ENCODE measurements around the gene TBR1.

TBR1 gene

GRCh38 chr2:161381546-161381945, 34.6 kb upstream of the TBR1 start:
- no peak overlapping the region for H3K4me3 ChIP-seq (ENCODE audit: insufficient read depth in 1 of 2, low read depth in 1 of 2, low read length in 2 of 2)
- DNase-seq: no peak
- H4K91ac ChIP-seq (ENCODE audit: low read length): no peak overlapping the region
- no peaks in the 10 kb centered on the region for H3K4me1 ChIP-seq (ENCODE audit: control insufficient read depth, insufficient read depth, low read depth, low read length)
- no peak overlapping the region for H4K8ac ChIP-seq (ENCODE audit: low read length)
- H3K23ac ChIP-seq (ENCODE audit: low read length in 2 of 2): no peak overlapping the region
- H3K36me3 ChIP-seq (ENCODE audit: control insufficient read depth in 1 of 2, insufficient read depth in 2 of 2, low read depth in 1 of 2, low read length in 2 of 2): peaks cover 0 to 25% of the 10 kb centered on the region in 2 experiments
- no peak overlapping the region for H3K27ac ChIP-seq (ENCODE audit: low read length, poor library complexity, severe bottlenecking)
- no peaks in the 10 kb centered on the region for H3K27me3 ChIP-seq (ENCODE audit: control insufficient read depth in 1 of 2, insufficient read depth in 1 of 2, low read length in 2 of 2)
- H2BK5ac ChIP-seq (ENCODE audit: low read depth, low read length, poor library complexity, severe bottlenecking): no peak overlapping the region
- H3K9me3 ChIP-seq (ENCODE audit: control insufficient read depth, low read length): no peaks in the 10 kb centered on the region
- H3K9ac ChIP-seq (ENCODE audit: low read length): peak overlapping the region; percentile 52
- H3K18ac ChIP-seq (ENCODE audit: low read depth in 1 of 2, low read length in 2 of 2): no peak overlapping the region
- 100% methylated on average over 2 of the region's 3 CpGs for WGBS
- no peak overlapping the region for H2AK5ac ChIP-seq (ENCODE audit: low read length, severe bottlenecking)
- H3K14ac ChIP-seq (ENCODE audit: low read length in 2 of 2): no peak overlapping the region
- H2BK12ac ChIP-seq (ENCODE audit: low read length in 2 of 2): no peak overlapping the region
- H2BK120ac ChIP-seq (ENCODE audit: low read depth, low read length): no peak overlapping the region
- peaks cover 7% of the 10 kb centered on the region for H3K79me1 ChIP-seq (replicated peaks; ENCODE audit: low read length, poor library complexity, severe bottlenecking)
- no peak overlapping the region for H2AFZ ChIP-seq (ENCODE audit: low read depth, low read length)
- no peak overlapping the region for H3K4ac ChIP-seq (ENCODE audit: low read depth in 1 of 2, low read length in 2 of 2)
- H2BK15ac ChIP-seq (ENCODE audit: low read depth, poor library complexity, severe bottlenecking): no peak overlapping the region
- H3K4me2 ChIP-seq (ENCODE audit: low read length, poor library complexity, severe bottlenecking): no peak overlapping the region

GRCh38 chr2:161382747-161383146, 33.4 kb upstream of the TBR1 start:
- H3K9me3 ChIP-seq (ENCODE audit: control insufficient read depth, low read length): no peaks in the 10 kb centered on the region
- H4K91ac ChIP-seq (ENCODE audit: low read length): no peak overlapping the region
- no peaks in the 10 kb centered on the region for H3K27me3 ChIP-seq (ENCODE audit: control insufficient read depth in 1 of 2, insufficient read depth in 1 of 2, low read length in 2 of 2)
- H3K14ac ChIP-seq (ENCODE audit: low read length in 2 of 2): no peak overlapping the region
- H3K27ac ChIP-seq (ENCODE audit: low read length, poor library complexity, severe bottlenecking): no peak overlapping the region
- no peaks in the 10 kb centered on the region for H3K4me1 ChIP-seq (ENCODE audit: control insufficient read depth, insufficient read depth, low read depth, low read length)
- no peak overlapping the region for H3K23ac ChIP-seq (ENCODE audit: low read length in 2 of 2)
- no peak overlapping the region for H2BK5ac ChIP-seq (ENCODE audit: low read depth, low read length, poor library complexity, severe bottlenecking)
- H2BK12ac ChIP-seq (ENCODE audit: low read length in 2 of 2): no peak overlapping the region
- DNase-seq: no peak
- 100% methylated on average over 2 of the region's 4 CpGs for WGBS
- no peak overlapping the region for H3K4me2 ChIP-seq (ENCODE audit: low read length, poor library complexity, severe bottlenecking)
- peaks cover 0 to 25% of the 10 kb centered on the region in 2 experiments for H3K36me3 ChIP-seq (ENCODE audit: control insufficient read depth in 1 of 2, insufficient read depth in 2 of 2, low read depth in 1 of 2, low read length in 2 of 2)
- no peak overlapping the region for H2BK15ac ChIP-seq (ENCODE audit: low read depth, poor library complexity, severe bottlenecking)
- H2AFZ ChIP-seq (ENCODE audit: low read depth, low read length): no peak overlapping the region
- H3K4ac ChIP-seq (ENCODE audit: low read depth in 1 of 2, low read length in 2 of 2): no peak overlapping the region
- no peak overlapping the region for H4K8ac ChIP-seq (ENCODE audit: low read length)
- no peak overlapping the region for H2BK120ac ChIP-seq (ENCODE audit: low read depth, low read length)
- H3K79me1 ChIP-seq (replicated peaks; ENCODE audit: low read length, poor library complexity, severe bottlenecking): peaks cover 7% of the 10 kb centered on the region
- H3K4me3 ChIP-seq (ENCODE audit: insufficient read depth in 1 of 2, low read depth in 1 of 2, low read length in 2 of 2): no peak overlapping the region
- no peak overlapping the region for H3K9ac ChIP-seq (ENCODE audit: low read length)
- H3K18ac ChIP-seq (ENCODE audit: low read depth in 1 of 2, low read length in 2 of 2): no peak overlapping the region
- no peak overlapping the region for H2AK5ac ChIP-seq (ENCODE audit: low read length, severe bottlenecking)

DNA sequence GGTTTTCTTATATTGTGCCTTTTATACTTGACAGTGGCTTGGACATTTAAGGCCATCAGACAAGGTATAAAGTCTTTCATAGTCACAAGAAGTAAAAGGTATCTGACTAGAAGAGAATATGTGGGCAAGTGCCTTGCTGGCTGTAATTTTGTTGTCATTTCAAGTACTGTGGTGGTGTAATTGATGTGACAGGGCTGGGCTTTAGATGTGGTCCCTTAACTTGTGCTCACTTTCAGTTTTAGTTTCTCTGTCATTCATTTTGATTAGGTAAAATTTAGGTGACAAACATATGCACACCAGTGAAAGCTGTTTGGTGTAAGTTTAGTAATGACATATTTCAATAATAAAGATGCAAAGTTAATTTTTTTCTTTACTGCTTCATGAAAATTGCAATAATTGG, 31.2 kb upstream of the TBR1 start:
- Histone ChIP-seq H2BK15ac (ENCODE audit: low read depth, poor library complexity, severe bottlenecking) (no peak overlapping the region), H3K27me3 (ENCODE audit: control insufficient read depth in 1 of 2, insufficient read depth in 1 of 2, low read length in 2 of 2) (no peaks in the 10 kb centered on the region), H3K23ac (ENCODE audit: low read length in 2 of 2) (no peak overlapping the region), H3K36me3 (ENCODE audit: control insufficient read depth in 1 of 2, insufficient read depth in 2 of 2, low read depth in 1 of 2, low read length in 2 of 2) (peaks cover 0 to 28% of the 10 kb centered on the region in 2 experiments), H3K18ac (ENCODE audit: low read depth in 1 of 2, low read length in 2 of 2) (no peak overlapping the region), H3K4me1 (ENCODE audit: control insufficient read depth, insufficient read depth, low read depth, low read length) (no peaks in the 10 kb centered on the region), H3K4ac (ENCODE audit: low read depth in 1 of 2, low read length in 2 of 2) (no peak overlapping the region), H3K79me1 (replicated peaks; ENCODE audit: low read length, poor library complexity, severe bottlenecking) (peaks cover 3% of the 10 kb centered on the region), H3K9me3 (ENCODE audit: control insufficient read depth, low read length) (no peaks in the 10 kb centered on the region), H4K8ac (ENCODE audit: low read length) (no peak overlapping the region), H2BK5ac (ENCODE audit: low read depth, low read length, poor library complexity, severe bottlenecking) (no peak overlapping the region), H4K91ac (ENCODE audit: low read length) (no peak overlapping the region), H3K4me3 (ENCODE audit: insufficient read depth in 1 of 2, low read depth in 1 of 2, low read length in 2 of 2) (no peak overlapping the region), H2BK120ac (ENCODE audit: low read depth, low read length) (no peak overlapping the region), H3K4me2 (ENCODE audit: low read length, poor library complexity, severe bottlenecking) (no peak overlapping the region), H2AFZ (ENCODE audit: low read depth, low read length) (no peak overlapping the region), H2AK5ac (ENCODE audit: low read length, severe bottlenecking) (no peak overlapping the region), H3K27ac (ENCODE audit: low read length, poor library complexity, severe bottlenecking) (no peak overlapping the region), H3K14ac (ENCODE audit: low read length in 2 of 2) (no peak overlapping the region), H3K9ac (ENCODE audit: low read length) (no peak overlapping the region), H2BK12ac (ENCODE audit: low read length in 2 of 2) (no peak overlapping the region)
- DNase-seq: no peak

DNA sequence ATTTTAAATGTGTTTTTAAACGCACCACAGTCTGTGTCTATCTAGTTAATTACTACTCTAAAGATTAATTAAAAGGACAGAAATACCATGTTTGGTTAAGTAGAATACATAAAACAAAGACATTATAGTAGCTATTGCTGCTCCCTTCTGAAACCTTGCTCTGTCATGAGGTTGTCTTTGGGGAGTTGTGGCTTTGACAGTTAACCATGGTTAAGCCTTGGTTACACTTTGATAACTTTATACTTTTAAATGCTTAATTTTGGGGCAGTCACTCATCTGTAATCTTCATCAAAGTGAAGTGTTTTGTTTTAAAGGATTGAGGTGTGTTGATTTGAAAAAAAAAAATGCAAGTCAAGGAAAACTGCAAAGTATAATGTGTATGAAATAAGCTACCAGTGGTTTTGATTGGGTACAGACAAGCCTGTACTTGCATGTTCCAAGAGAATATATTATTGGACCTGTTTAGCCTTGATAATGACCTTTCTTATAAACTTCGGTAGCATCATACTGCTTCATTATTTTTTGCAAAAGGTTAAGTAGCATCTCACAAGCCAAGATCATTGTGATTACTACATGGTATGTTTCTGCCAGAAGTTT, 29.8 kb upstream of the TBR1 start:
- Histone ChIP-seq H3K23ac (ENCODE audit: low read length in 2 of 2) (no peak overlapping the region), H3K18ac (ENCODE audit: low read depth in 1 of 2, low read length in 2 of 2) (no peak overlapping the region), H3K27ac (ENCODE audit: low read length, poor library complexity, severe bottlenecking) (no peak overlapping the region), H3K4me1 (ENCODE audit: control insufficient read depth, insufficient read depth, low read depth, low read length) (no peaks in the 10 kb centered on the region), H3K4ac (ENCODE audit: low read depth in 1 of 2, low read length in 2 of 2) (no peak overlapping the region), H2AK5ac (ENCODE audit: low read length, severe bottlenecking) (no peak overlapping the region), H2AFZ (ENCODE audit: low read depth, low read length) (no peak overlapping the region), H2BK15ac (ENCODE audit: low read depth, poor library complexity, severe bottlenecking) (no peak overlapping the region), H3K4me2 (ENCODE audit: low read length, poor library complexity, severe bottlenecking) (no peak overlapping the region), H2BK5ac (ENCODE audit: low read depth, low read length, poor library complexity, severe bottlenecking) (no peak overlapping the region), H3K36me3 (ENCODE audit: control insufficient read depth in 1 of 2, insufficient read depth in 2 of 2, low read depth in 1 of 2, low read length in 2 of 2) (peaks cover 0 to 39% of the 10 kb centered on the region in 2 experiments), H2BK12ac (ENCODE audit: low read length in 2 of 2) (no peak overlapping the region), H3K79me1 (replicated peaks; ENCODE audit: low read length, poor library complexity, severe bottlenecking) (peaks cover 3% of the 10 kb centered on the region), H3K14ac (ENCODE audit: low read length in 2 of 2) (no peak overlapping the region), H3K9me3 (ENCODE audit: control insufficient read depth, low read length) (no peaks in the 10 kb centered on the region), H3K4me3 (ENCODE audit: insufficient read depth in 1 of 2, low read depth in 1 of 2, low read length in 2 of 2) (no peak overlapping the region), H4K8ac (ENCODE audit: low read length) (no peak overlapping the region), H4K91ac (ENCODE audit: low read length) (no peak overlapping the region), H3K27me3 (ENCODE audit: control insufficient read depth in 1 of 2, insufficient read depth in 1 of 2, low read length in 2 of 2) (no peaks in the 10 kb centered on the region), H3K9ac (ENCODE audit: low read length) (no peak overlapping the region), H2BK120ac (ENCODE audit: low read depth, low read length) (no peak overlapping the region)
- DNase-seq: no peak
- WGBS: no CpG with 5 or more reads among the region's 2 CpGs
